BJ (cell line): ENCODE results near the gene NLRP14. TPM values are rescaled to one million over a fixed set of nuclear protein-coding genes. Genes with fewer than 3 reads are reported as not detected.

Source experiments
- CTCF ChIA-PET: fragments of 350-600 bp; formaldehyde crosslinking; extraction: SDS; loops from one replicate; lab custom pipeline; 2021; ENCODE audit warnings: antibody characterized with exemption, inconsistent platforms; lab: Yijun Ruan, JAX
- POLR2A ChIA-PET: fragments of 300-600 bp; sonication (Branson Sonifier 250); formaldehyde crosslinking; extraction: SDS; loops from one replicate; lab custom pipeline; 2021; ENCODE audit warnings: antibody characterized with exemption; lab: Charles Lee
- DNase-seq: peaks from one replicate; pipeline ENCODE4 v3.0.0-alpha.2; 2011; ENCODE audit warnings: low read depth
- H3K27me3 ChIP-seq: 2 replicates; pipeline ENCODE4 v1.6.0; 2011; ENCODE audit warnings: low read length; ENCODE audit not compliant: control insufficient read depth, insufficient read depth
- H3K36me3 ChIP-seq: 2 replicates; pipeline ENCODE4 v1.5.1; 2011; ENCODE audit warnings: low read length; ENCODE audit not compliant: control insufficient read depth, insufficient read depth
- H3K4me3 ChIP-seq: 2 replicates; pipeline ENCODE4 v1.5.1; 2011; ENCODE audit warnings: low read depth, mild to moderate bottlenecking, control low read depth, low read length
- CTCF ChIP-seq: IDR thresholded peaks from 2 replicates; pipeline ENCODE4 v1.5.1; 2011; ENCODE audit warnings: low read depth, mild to moderate bottlenecking, control low read depth, inconsistent platforms, low read length, moderate library complexity; ENCODE audit not compliant: insufficient read depth
- polyA plus RNA-seq: library from polyadenylated mRNA; depleted of rRNA; stranded (reverse); fragments of >200 nt; gene quantifications from 2 replicates; pipeline ENCODE4 v1.2.3, GENCODE V29; 2011

Gene NLRP14
- polyA plus RNA-seq, 1 experiment = 0.01 TPM

GRCh38 chr11:7077101-7077500, 56.8 kb downstream of the NLRP14 start:
- ChIA-PET POLR2A (no interaction called here), CTCF (no interaction called here)
- Histone ChIP-seq H3K36me3 (no peaks in the 10 kb centered on the region), H3K27me3 (no peaks in the 10 kb centered on the region), H3K4me3 (no peak overlapping the region)
- no peak for DNase-seq
- TF ChIP-seq CTCF = no peak

GRCh38 chr11:7079545-7080135, 59.4 kb downstream of the NLRP14 start:
- ChIA-PET CTCF (no interaction called here), POLR2A (no interaction called here)
- Histone ChIP-seq H3K36me3 (no peaks in the 10 kb centered on the region), H3K27me3 (no peaks in the 10 kb centered on the region), H3K4me3 (no peak overlapping the region)
- TF ChIP-seq CTCF = no peak
- DNase-seq = no peak

- no peaks in the 10 kb centered on the region for H3K36me3 ChIP-seq
- ChIA-PET POLR2A (no interaction called here), CTCF (no interaction called here)
- H3K4me3 ChIP-seq = no peak overlapping the region
- no peaks in the 10 kb centered on the region for H3K27me3 ChIP-seq
- DNase-seq = no peak
- TF ChIP-seq CTCF = no peak
Observed at GRCh38 chr11:7080900-7081299, 60.6 kb downstream of the NLRP14 start.

GRCh38 chr11:7081441-7081840, 61.2 kb downstream of the NLRP14 start:
- CTCF ChIA-PET = no interaction called here
- no peak overlapping the region for H3K4me3 ChIP-seq
- POLR2A ChIA-PET = no interaction called here
- DNase-seq = no peak
- TF ChIP-seq CTCF = no peak
- no peaks in the 10 kb centered on the region for H3K36me3 ChIP-seq
- H3K27me3 ChIP-seq = no peaks in the 10 kb centered on the region

GRCh38 chr11:7088921-7089320, 68.6 kb downstream of the NLRP14 start, which contains the start of gene RBMXL2:
TSS of gene RBMXL2 (plus strand) at chr11:7088998. CDS start at chr11:7089121, 123 bp downstream.
- ChIA-PET CTCF (interaction anchor here (1.7 kb wide), 1 partner anchor 9 kb away, joined by 6 read pairs; no protein-coding TSS in a partner anchor), POLR2A (no interaction called here)

More at GRCh38 chr11:7088921-7089320, 68.6 kb downstream of the NLRP14 start, which contains the start of gene RBMXL2:
- Histone ChIP-seq H3K4me3 (no peak within 1 kb of the TSS), H3K27me3 (no peaks in the 10 kb centered on the region), H3K36me3 (no peaks in the 10 kb centered on the region)
- DNase-seq = no peak
- no peak for TF ChIP-seq CTCF
